MM.1S (cell line): ENCODE measurements around the gene GCN1.
"Not testable (repeated sequence)": the region's sequence is repeated elsewhere in the genome, so short reads cannot be mapped to it uniquely, and the experiment has no call there.

Experiments used
- DNase-seq: peaks from one replicate; pipeline ENCODE4 v3.0.0-alpha.2; 2015
- H2AFZ ChIP-seq: fragments of 300-600 bp; sonication (generic); 2 replicates; pipeline ENCODE4 v1.6.0; 2016; ENCODE audit warnings: antibody characterized with exemption, low read length
- H3F3A ChIP-seq: fragments of 300-600 bp; sonication (generic); 2 replicates; pipeline ENCODE4 v1.6.1; 2016; ENCODE audit warnings: mild to moderate bottlenecking, antibody characterized with exemption, low read length, moderate library complexity, mixed read lengths; ENCODE audit not compliant: insufficient read depth
- H3K27ac ChIP-seq: fragments of 300-600 bp; sonication (generic); 2 replicates; pipeline ENCODE4 v1.5.1; 2016; ENCODE audit warnings: mild to moderate bottlenecking, low read length
- H3K27me3 ChIP-seq: fragments of 300-600 bp; sonication (generic); replicated peaks from 2 replicates; pipeline ENCODE4 v1.6.0; 2016; ENCODE audit warnings: low read length; ENCODE audit not compliant: insufficient read depth
- H3K36me3 ChIP-seq: fragments of 300-600 bp; sonication (generic); replicated peaks from 2 replicates; pipeline ENCODE4 v1.6.1; 2016; ENCODE audit warnings: mild to moderate bottlenecking, low read length, mixed read lengths; ENCODE audit not compliant: insufficient read depth
- H3K4me1 ChIP-seq: fragments of 300-600 bp; sonication (generic); 2 replicates; pipeline ENCODE4 v1.6.1; 2016; ENCODE audit warnings: low read length, mixed read lengths
- H3K4me2 ChIP-seq: fragments of 300-600 bp; sonication (generic); 2 replicates; pipeline ENCODE4 v1.6.0; 2016; ENCODE audit warnings: low read depth, low read length
- H3K4me3 ChIP-seq: fragments of 300-600 bp; sonication (generic); 2 replicates; pipeline ENCODE4 v1.5.1; 2016; ENCODE audit warnings: low read length, mixed read lengths
- H3K79me2 ChIP-seq: fragments of 300-600 bp; sonication (generic); 2 replicates; pipeline ENCODE4 v1.6.1; 2016; ENCODE audit warnings: mixed run types, low read length, mixed read lengths
- H3K9ac ChIP-seq: fragments of 300-600 bp; sonication (generic); 2 replicates; pipeline ENCODE4 v1.6.1; 2016; ENCODE audit warnings: low read length, mixed read lengths
- H3K9me2 ChIP-seq: fragments of 300-600 bp; sonication (generic); replicated peaks from 2 replicates; pipeline ENCODE4 v1.6.1; 2016; ENCODE audit warnings: mild to moderate bottlenecking, low read length, mixed read lengths; ENCODE audit not compliant: insufficient read depth
- H3K9me3 ChIP-seq: fragments of 300-600 bp; sonication (generic); replicated peaks from 2 replicates; pipeline ENCODE4 v1.6.1; 2016; ENCODE audit warnings: mild to moderate bottlenecking, low read length, mixed read lengths; ENCODE audit not compliant: insufficient read depth
- H4K20me1 ChIP-seq: fragments of 300-600 bp; sonication (generic); 2 replicates; pipeline ENCODE4 v1.6.1; 2016; ENCODE audit warnings: mild to moderate bottlenecking, low read length, moderate library complexity, mixed read lengths; ENCODE audit not compliant: insufficient read depth
- EZH2 ChIP-seq: fragments of 300-600 bp; sonication (generic); optimal IDR thresholded peaks from 2 replicates; pipeline ENCODE3; 2017; ENCODE audit warnings: low read depth, mild to moderate bottlenecking, antibody characterized with exemption, low read length, mixed read lengths
- EZH2phosphoT487 ChIP-seq: fragments of 300-600 bp; sonication (generic); IDR thresholded peaks from 2 replicates; pipeline ENCODE4 v1.6.1; 2018; ENCODE audit warnings: antibody characterized with exemption, low read length
- TF ChIP-seq, protein P1 (sequence below): fragments of 300-600 bp; sonication (generic); IDR thresholded peaks from 2 replicates; pipeline ENCODE4 v1.5.1; 2016; ENCODE audit warnings: antibody characterized with exemption, low read length, mixed read lengths

GCN1 gene

GRCh38 chr12:120199595-120200306 is 5.2 kb upstream of the GCN1 start:
- H3K9me2 ChIP-seq: no peaks in the 10 kb centered on the region
- H3K9ac ChIP-seq: peak overlapping the region; percentile 93
- peaks cover 39% of the 10 kb centered on the region for H3K79me2 ChIP-seq
- H3K36me3 ChIP-seq: peaks cover 2% of the 10 kb centered on the region; the same call in 1 of the 2 replicates
- H3K4me1 ChIP-seq: no peaks in the 10 kb centered on the region
- H3K27ac ChIP-seq: peak overlapping the region; percentile 79
- H3K27me3 ChIP-seq: no peaks in the 10 kb centered on the region
- peaks cover 52% of the 10 kb centered on the region for H3F3A ChIP-seq
- H3K4me2 ChIP-seq: peak overlapping the region; percentile 89
- H4K20me1 ChIP-seq: 0 out of 2 replicates have a peak, but pooled peaks cover 6% of the 10 kb centered on the region
- no peak for DNase-seq
- peak overlapping the region; percentile 90 for H3K4me3 ChIP-seq
- TF ChIP-seq EZH2 (no peak), EZH2phosphoT487 (no peak)
- TF ChIP-seq, protein P1, sequence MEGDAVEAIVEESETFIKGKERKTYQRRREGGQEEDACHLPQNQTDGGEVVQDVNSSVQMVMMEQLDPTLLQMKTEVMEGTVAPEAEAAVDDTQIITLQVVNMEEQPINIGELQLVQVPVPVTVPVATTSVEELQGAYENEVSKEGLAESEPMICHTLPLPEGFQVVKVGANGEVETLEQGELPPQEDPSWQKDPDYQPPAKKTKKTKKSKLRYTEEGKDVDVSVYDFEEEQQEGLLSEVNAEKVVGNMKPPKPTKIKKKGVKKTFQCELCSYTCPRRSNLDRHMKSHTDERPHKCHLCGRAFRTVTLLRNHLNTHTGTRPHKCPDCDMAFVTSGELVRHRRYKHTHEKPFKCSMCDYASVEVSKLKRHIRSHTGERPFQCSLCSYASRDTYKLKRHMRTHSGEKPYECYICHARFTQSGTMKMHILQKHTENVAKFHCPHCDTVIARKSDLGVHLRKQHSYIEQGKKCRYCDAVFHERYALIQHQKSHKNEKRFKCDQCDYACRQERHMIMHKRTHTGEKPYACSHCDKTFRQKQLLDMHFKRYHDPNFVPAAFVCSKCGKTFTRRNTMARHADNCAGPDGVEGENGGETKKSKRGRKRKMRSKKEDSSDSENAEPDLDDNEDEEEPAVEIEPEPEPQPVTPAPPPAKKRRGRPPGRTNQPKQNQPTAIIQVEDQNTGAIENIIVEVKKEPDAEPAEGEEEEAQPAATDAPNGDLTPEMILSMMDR: no peak
- H2AFZ ChIP-seq: no peak overlapping the region
- no peaks in the 10 kb centered on the region for H3K9me3 ChIP-seq

DNA sequence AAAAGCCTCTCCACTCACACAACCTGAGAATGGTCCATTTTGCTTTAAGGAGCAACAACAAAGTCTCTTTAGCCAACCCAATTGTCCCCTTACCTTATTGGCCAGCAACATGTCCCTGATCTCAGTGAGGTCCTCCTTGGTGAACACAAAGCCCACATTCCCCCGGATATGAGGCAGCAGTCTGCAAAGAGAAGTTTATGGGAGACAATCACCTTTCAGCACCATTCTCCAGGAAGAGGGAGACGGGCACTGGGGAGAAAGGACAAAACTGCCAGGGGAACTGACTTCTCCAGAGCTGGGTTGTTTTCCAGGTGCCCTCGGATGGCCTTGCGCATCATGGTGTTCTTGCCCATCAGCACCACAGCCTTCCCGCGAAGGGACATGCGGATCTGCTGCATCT is 4.5 kb upstream of the GCN1 start:
- DNase-seq: no peak
- H3K9me3 ChIP-seq: no peaks in the 10 kb centered on the region
- H3K4me1 ChIP-seq: no peaks in the 10 kb centered on the region
- peaks cover 2% of the 10 kb centered on the region; the same call in 1 of the 2 replicates for H3K36me3 ChIP-seq
- peak overlapping the region; percentile 79; the same call in 1 of the 2 replicates for H3K27ac ChIP-seq
- TF ChIP-seq EZH2phosphoT487: no peak
- TF ChIP-seq, protein P1: no peak
- TF ChIP-seq EZH2: no peak
- H3K4me2 ChIP-seq: peak overlapping the region; percentile 89; the same call in 1 of the 2 replicates
- H3K4me3 ChIP-seq: peak overlapping the region; percentile 90; the same call in 1 of the 2 replicates
- H3F3A ChIP-seq: peaks cover 55% of the 10 kb centered on the region
- H2AFZ ChIP-seq: no peak overlapping the region
- H3K9ac ChIP-seq: peak overlapping the region; percentile 93; the same call in 1 of the 2 replicates
- H3K79me2 ChIP-seq: peaks cover 44% of the 10 kb centered on the region
- H4K20me1 ChIP-seq: 0 out of 2 replicates have a peak, but pooled peaks cover 6% of the 10 kb centered on the region
- no peaks in the 10 kb centered on the region for H3K9me2 ChIP-seq
- H3K27me3 ChIP-seq: no peaks in the 10 kb centered on the region

DNA sequence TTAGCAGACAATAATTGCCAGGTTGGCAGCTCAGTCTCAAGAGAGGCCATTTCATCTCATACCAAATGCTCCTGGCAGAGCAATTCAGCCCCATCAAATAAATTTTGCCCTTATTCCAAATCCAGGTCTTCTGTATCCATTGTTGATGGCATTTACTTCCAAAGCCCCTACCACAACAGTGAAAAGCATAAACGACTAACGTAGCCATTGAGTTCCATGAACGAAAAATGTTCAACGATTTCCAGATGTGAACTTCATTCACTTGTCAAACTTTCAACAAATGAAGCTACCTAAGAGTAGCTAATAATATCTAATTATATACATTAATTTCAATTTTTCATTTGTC is 3.0 kb upstream of the GCN1 start:
- no peaks in the 10 kb centered on the region for H3K9me3 ChIP-seq
- no peak overlapping the region for H2AFZ ChIP-seq
- H3F3A ChIP-seq: peaks cover 60% of the 10 kb centered on the region
- peaks cover 2% of the 10 kb centered on the region; the same call in 1 of the 2 replicates for H3K36me3 ChIP-seq
- peaks cover 59% of the 10 kb centered on the region for H3K79me2 ChIP-seq
- H3K4me2 ChIP-seq: peak overlapping the region; percentile 29; the same call in 1 of the 2 replicates
- H4K20me1 ChIP-seq: 0 out of 2 replicates have a peak, but pooled peaks cover 6% of the 10 kb centered on the region
- H3K4me3 ChIP-seq: no peak overlapping the region
- no peaks in the 10 kb centered on the region for H3K9me2 ChIP-seq
- H3K4me1 ChIP-seq: no peaks in the 10 kb centered on the region
- DNase-seq: no peak
- TF ChIP-seq, protein P1: no peak
- no peak for TF ChIP-seq EZH2phosphoT487
- TF ChIP-seq EZH2: no peak
- no peak overlapping the region for H3K27ac ChIP-seq
- H3K27me3 ChIP-seq: no peaks in the 10 kb centered on the region
- no peak overlapping the region for H3K9ac ChIP-seq

DNA sequence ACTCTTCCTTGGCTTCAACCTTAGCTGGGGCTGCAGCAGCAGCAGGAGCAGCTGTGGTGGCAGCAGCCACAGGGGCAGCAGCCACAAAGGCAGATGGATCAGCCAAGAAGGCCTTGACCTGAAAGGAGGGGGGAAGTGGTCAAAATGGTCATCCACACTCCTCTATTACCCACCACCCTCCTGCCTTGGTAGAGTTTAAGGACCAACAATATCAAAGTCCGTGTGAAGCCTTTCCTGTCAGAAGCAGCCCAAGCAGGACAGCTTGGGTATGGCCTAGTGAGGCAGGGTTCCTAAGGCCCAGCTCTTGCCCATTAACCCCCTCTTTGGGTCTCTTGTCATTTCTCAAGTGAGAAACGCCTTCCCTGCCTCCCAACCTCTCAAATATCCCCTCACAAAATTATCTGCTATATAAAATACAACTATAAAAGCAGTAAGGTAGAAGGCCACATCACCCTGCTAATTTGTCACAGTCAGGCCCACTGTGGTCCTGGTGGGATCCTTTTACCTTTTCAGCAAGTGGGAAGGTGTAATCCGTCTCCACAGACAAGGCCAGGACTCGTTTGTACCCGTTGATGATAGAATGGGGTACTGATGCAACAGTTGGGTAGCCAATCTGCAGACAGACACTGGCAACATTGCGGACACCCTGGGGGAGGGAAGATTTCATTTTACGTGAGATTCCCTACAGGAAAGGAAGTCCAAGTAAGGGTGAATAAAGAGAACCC is 2.5 kb upstream of the GCN1 start:
- H3K9me2 ChIP-seq, H3K9ac ChIP-seq, H3K4me1 ChIP-seq, H4K20me1 ChIP-seq, H3K36me3 ChIP-seq, H3K9me3 ChIP-seq, DNase-seq, H3K27me3 ChIP-seq, H2AFZ ChIP-seq, H3K4me3 ChIP-seq: not testable (repeated sequence)
- H3K4me2 ChIP-seq: peak overlapping the region; percentile 29; the same call in 1 of the 2 replicates
- H3K27ac ChIP-seq: 0 out of 2 replicates have a peak overlapping the region, but pooled peaks have one; percentile 89
- peaks cover 63% of the 10 kb centered on the region for H3K79me2 ChIP-seq
- H3F3A ChIP-seq: peaks cover 63% of the 10 kb centered on the region
